Measurements from ENCODE around the gene EIF4E.
"Not testable (repeated sequence)": the region's sequence is repeated elsewhere in the genome, so short reads cannot be mapped to it uniquely, and the experiment has no call there.

DNA sequence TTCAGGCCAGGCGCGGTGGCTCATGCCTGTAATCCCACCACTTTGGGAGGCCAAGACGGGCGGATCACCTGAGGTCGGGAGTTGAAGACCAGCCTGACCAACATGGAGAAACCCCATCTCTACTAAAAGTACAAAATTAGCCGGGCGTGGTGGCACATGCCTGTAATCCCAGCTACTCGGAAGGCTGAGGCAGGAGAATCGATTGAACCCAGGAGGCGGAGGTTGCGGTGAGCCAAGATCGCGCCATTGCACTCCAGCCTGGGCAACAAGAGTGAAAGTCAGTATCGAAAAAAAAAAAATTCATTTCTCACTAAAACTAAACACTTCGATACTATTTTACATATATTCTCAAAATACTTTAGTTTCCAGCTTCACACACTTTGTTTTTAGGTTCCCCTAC lies 2.7 kb downstream of the EIF4E start:
- not testable (repeated sequence) for TF ChIP-seq BHLHE40 (IDR thresholded peaks at IDR 0.05; ENCODE audit: borderline replicate concordance)
- TF ChIP-seq, protein P1, sequence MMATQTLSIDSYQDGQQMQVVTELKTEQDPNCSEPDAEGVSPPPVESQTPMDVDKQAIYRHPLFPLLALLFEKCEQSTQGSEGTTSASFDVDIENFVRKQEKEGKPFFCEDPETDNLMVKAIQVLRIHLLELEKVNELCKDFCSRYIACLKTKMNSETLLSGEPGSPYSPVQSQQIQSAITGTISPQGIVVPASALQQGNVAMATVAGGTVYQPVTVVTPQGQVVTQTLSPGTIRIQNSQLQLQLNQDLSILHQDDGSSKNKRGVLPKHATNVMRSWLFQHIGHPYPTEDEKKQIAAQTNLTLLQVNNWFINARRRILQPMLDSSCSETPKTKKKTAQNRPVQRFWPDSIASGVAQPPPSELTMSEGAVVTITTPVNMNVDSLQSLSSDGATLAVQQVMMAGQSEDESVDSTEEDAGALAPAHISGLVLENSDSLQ (IDR thresholded peaks at IDR 0.05): not testable (repeated sequence)
